GDM1 (cell line): ENCODE data around the gene SRSF8.
A peak's percentile ranks its signal among the peaks of the same experiment; 100 is the strongest.

Experiments
- DNase-seq: peaks from one replicate; lab custom pipeline; 2025; lab: John Stamatoyannopoulos, UW

Gene SRSF8

DNA sequence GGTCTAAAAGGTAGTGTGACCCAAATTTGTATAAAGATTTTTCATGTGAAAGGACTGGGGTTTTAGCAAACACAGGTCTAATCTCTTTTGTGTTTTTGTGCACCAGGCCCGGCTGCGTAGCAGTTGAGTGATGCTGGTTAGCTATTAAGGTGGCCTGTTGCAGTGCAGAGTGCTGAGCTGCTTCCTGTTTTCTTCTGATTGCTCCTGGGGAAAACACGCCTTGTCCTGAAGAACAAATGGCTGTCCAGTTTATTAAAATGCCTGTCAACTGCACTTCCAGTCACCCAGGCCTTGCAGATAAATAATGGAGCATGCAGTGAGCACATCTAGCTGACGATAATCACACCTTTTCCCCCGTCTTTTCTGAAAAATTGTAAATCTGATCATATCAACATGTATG is 1.8 kb downstream of the SRSF8 start:
- DNase-seq: peak; percentile 79

DNA sequence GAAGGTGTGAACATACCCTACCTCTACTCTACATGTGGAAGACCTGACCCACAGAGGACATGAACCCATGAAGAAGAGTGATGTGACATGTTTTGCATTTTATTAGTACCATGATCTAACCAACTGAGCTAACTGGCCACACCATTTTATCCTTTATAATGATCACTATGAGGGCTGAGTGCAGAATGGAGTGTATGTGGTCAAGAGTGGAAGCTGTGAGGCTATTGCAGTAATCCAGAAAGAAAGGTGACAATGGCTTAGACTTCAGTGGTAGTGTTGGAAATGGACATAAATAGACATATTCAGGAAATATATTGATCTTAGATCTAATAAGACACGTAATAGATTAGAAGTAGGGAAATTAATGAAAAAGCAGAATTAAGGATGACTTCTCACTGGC is 3.8 kb downstream of the SRSF8 start:
- DNase-seq: no peak

DNA sequence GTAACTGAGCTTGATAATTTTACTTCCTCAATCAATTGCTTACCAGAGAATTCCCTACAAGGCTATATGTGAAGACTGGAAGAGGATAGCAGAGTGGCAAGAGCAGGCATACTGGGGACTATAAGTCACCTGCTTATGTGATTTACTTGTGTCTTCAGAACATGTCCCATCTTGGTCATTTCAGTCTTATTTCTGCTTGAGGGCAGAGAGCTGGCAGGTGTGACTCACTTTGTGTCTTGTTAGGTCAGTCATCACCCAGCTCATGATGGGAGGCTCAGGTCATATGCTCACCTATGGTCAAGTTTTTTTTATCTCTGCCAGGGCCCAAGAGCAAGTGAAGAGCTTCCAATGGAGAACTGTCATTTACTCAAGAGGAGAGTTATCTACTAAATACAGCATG is 6.2 kb downstream of the SRSF8 start:
- DNase-seq: no peak

DNA sequence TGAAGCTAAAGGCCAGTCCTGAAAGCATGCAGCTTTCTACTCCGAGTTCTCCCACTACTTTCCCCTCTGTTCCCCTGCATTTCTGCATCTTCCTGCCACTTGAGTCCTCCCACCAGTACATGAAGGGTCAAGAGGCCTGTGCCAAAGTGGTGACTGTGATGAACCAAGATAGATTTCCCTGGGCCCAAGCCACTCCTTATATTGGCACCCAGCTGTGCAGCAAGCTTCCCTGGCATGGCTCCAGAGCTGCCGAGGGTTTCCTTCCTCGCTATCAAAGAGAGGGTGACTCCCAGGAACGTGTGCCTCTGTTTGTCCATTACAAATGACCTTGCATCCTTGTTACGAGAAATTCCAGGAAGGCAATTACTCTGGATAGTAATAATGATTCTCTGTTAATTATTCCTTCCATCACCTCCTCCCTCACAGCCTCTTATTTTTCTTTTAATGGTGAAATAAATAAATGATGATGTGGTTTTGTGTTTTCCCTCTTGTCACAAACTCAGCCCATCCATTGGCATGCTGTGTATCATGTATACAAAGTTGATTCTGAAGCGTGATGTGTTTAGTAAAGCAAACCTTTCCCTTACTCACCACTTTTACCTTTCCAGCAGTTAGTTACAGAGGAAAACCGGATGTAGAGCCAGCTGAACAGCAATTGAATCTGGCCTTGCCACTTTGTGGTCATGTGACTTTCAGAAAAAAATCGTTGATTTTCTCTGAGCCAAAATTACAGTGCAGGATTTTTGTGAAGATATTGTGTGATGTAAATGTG is 8.3 kb downstream of the SRSF8 start:
- DNase-seq: no peak

DNA sequence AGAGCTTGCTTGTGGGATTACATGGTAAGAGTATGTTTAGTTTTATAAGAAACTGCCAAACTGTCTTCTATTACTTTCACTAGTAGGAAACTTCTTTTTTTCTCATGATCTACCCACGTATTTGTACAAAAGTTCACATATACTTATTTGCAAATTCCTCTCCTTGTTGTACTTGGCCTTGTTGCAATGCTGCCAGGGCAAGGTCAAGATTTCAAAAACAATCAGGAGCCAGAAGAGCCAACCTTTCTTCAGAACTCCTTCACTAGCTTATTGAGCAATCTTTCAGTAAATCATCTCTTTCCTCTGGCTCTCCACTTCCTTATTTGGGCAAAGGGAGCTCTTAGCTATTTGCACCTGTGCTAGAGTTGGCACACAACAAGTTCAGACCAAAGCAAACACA is 9.7 kb downstream of the SRSF8 start:
- DNase-seq: no peak

DNA sequence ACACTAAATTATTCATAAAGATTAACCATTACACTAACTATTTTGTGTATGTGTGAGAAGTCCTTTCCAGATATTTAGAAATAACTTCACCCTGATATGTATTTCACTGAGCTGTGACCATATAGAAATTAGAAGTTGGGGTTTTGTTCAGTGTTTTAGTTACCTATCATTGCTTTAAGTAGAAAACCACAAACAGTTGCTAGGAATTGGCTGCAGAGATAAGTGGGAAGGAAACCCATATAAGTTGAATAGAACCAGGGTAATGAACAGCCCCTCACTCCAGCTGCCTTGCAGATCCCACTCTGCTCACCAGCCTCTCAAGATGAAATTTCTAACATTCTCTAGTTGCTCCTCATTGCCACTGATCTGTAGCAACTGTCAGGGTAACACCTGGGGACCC is 10.3 kb downstream of the SRSF8 start:
- no peak for DNase-seq

DNA sequence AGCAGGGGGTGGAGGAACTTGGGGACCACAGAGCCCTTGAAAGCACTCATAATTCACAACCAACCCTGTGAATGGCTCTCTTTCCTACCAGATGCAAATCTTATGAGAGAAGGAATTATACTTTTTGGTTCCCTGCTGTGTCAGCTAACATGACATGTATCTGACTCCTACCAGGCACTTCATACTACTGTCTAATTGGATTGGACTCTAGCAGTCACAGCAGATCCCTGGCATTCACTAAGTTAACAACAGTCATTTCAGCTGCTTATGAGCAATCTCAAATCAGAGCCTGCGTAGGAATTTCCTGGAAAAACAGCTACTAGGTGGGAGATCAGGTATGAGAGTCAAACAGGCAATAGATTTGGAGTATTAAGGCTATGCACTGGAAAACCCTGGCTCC is 11.8 kb downstream of the SRSF8 start:
- no peak for DNase-seq

DNA sequence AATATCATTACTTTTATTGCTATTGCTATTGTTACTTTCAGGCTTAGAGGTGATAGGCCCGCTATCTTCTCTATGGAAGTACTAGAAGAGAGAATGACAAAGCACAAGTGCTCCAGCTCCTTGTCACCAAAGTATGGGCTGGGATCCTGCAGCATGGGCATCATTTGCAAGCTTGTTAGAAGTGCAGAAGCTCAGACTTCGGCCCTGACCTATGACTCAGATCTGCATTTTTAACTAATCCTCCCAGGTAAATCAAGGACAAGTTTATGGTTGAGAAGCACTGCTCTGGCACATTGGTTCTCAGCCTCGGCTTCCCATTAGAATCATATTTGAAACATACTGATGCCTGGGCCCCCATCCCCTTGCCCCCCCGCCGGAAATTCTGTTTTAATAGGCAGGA is 14.3 kb downstream of the SRSF8 start:
- DNase-seq: no peak

DNA sequence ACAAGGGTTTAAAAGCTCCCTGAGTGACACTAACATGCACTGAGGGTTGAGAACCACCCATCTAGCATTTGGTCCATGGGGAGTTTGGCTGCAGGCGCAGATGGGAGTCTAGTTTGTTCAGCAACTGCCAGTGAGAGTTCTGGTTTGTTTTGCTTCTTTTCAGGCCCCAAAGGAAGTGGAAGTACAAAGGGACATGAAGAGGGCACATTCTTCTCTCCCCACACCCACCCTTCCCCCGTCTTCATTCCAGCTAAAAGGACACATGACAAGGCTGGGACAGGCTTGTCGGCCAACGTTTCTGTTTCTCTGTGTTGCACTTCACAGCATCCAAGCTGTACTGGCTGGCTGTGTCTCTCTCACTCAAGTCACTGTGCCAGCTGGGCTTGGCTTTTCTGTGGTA is 14.7 kb downstream of the SRSF8 start:
- DNase-seq: no peak

DNA sequence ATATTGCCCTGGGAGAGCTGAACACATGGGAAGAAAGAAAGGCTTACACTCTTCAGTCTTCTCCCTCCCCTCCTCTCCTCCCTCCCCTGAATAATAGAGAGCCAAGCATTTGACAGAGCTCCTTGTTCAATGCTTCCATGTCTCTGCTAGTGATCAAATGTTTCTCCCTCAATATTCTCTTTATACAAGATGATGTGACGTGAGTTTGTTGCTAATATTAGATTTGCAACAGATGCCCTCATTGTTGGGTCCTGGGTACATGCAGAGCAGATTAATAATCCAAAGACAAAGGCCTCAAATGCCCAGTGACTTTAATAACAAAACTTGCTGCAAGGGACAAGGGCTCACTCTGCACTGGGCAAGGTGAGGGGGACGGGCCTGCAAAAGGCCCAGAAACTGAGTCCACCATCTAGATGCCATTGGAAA is 15.9 kb downstream of the SRSF8 start:
- no peak for DNase-seq

DNA sequence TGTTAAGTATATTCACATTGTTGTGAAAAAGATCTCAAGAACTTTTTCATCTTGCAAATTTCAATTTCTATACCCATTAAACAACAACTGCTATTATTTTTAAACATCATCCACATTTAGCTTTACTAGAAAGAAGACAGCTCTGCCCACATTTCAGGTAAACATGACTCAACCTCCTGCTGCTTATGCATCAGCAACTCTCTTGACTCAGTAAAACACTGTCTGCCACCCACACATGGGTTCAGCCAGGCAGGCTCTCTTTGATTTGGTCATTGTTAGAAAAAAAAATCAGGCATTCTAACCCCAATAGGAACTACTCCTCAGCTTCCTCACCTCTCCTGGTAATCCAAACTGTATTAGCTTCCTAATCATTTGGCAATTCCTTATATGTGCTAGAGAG is 17.8 kb downstream of the SRSF8 start:
- no peak for DNase-seq

DNA sequence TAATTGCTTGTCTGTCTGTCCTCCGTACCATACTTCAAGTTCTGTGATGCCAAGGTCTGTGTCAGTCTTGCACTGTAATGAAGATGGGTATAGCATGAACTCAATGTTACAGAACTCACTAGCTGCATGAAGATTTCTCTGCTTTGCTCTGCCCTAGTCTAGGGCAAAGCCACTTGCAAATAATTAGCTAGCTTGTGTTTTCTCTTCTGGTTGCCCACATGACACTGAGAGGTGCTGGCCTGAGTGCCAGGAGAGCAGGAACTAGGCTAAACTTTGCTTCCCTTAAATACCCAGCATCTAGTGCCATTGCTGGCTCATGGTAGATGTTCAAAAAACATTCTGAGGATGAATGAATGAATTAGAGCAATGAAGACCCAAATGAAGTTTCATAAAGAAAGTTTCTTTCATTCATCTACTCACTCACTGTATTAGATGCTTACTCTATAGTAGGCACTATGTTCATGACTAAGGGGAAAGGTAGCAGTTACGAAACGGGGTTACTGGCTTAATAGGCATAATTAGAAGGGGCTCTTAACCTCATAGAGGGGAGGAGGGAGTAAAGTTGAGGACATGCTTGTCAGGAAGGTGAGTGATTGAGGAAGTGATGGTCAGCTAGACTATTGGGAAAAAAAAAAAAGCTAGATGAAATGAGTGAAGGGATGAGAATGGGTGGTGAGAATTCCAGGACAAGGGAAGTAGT is 18.5 kb downstream of the SRSF8 start:
- no peak for DNase-seq

DNA sequence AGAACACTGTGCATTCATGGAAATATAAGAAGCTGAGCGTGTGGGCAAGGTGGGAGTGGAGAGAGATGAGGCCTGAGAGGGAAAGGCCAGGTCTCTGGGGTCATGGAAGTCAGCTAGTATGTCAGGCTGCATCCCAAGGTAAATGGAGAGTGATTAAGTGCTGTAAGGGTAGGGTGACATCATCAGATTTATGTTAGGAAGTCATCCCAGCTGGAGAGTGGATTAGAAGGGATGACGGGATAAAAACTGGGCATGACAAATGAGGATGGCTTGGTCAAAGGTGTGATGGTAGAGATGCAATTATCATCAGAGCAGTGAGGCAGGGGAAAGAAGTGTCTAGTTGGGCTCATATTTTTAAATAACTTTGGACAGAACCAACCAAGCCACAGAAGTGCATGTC is 19.4 kb downstream of the SRSF8 start:
- no peak for DNase-seq

DNA sequence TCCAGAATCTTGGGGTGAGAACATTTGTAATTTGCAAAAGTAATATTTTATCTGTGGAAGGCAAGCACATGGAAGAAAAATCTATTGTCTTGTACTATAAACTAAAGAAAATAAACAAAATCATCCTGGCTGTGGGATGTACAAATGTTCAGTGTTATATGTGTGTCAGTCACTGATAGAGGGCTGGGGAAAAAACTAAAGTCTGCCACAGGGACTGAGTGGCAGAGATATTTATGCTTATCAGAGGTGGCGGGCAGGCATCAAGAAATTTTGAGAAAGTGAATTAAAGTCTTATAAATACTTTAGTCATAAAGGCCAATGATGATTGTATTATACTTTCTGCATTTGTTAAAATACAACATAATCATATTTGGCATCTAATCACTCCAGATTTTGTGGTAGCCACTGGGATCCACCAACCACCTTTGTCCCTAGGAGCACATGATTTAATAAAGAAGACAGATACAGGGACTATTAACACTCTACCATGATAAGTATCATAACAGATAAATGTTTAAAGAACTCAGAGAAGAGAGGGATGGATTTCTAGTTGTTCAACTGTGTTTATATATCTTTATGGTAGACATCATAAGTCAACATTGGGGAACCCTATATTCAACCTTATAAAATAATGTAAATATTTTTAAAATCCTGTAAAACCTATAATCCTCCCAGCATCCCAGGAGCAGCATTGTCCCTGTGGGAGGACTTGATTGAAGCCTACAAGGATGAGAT is 20.3 kb downstream of the SRSF8 start:
- DNase-seq: no peak

DNA sequence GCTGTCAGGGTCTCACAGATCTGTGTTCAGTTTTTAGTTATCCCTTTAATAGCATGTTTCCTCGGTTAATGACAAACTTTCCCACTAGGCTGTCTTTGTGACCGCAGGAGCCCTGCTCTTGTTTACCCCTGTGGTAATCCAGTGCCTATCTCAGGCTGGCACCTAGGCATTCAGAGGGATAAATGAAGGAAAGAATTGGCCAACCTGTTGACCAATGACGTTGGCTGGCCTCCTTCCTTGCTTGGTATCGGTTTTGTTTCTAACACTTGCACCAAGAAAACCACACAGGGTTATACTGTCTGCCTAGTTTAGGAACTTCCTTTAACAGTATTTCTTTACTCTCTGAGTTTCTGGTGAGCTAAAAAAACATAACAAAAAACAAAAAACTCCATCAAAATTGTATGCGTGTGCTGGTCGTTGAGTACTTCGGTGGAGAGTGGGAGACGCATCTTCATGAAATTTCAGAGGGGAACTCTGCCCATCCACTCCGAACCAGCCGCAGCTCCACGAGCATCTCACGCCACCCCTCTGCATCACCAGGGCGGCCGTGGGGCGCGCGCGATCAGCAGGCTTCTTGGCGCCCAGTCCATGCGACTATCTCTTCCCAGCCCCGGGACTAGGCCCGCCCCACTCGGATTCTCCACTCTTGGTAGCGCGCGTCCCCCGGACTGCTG is 22.4 kb downstream of the SRSF8 start:
- peak; percentile 78 for DNase-seq

DNA sequence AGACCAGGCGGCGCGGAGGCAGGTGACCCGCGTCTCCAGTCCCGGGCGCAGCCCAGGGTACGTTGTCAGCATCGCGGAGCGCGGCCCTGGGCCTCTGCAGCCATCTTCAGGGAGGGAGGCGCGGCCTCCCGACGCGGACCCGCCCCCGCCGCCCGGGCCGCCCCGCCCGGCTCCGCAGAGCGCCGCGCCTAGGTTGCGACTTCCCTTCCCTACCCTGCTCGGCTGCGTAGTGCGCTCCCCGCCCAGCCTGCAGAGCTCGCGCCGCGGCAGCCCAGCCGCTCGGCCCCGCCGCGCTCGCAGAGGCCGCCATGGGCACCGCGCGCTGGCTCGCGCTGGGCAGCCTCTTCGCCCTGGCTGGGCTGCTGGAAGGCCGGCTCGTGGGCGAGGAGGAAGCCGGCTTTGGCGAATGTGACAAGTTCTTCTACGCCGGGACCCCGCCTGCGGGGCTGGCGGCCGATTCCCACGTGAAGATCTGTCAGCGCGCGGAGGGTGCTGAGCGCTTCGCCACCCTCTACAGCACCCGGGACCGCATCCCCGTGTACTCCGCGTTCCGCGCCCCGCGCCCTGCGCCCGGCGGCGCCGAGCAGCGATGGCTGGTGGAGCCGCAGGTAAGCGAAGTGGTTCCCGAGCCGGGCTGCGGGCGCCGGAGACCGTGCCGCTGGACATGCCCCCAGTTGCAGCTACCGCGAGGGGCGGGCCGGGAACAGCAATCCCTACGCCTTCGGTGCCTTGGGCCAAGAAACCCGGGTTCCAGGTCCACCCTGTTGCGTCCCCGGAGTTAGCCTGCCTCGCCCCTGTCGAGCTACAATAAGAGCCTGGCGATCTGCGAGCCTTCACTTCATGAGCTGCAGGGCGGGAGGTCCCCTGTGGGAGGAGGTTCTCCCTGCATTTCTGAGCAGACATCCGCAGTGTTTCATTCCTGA is 23.2 kb downstream of the SRSF8 start, which contains the start of gene ENDOD1:
Gene ENDOD1, plus strand, starts transcription at position 227 of the 923 bp plus-strand sequence. Its CDS starts 82 bp downstream, at position 309.
- peak; percentile 81 for DNase-seq

DNA sequence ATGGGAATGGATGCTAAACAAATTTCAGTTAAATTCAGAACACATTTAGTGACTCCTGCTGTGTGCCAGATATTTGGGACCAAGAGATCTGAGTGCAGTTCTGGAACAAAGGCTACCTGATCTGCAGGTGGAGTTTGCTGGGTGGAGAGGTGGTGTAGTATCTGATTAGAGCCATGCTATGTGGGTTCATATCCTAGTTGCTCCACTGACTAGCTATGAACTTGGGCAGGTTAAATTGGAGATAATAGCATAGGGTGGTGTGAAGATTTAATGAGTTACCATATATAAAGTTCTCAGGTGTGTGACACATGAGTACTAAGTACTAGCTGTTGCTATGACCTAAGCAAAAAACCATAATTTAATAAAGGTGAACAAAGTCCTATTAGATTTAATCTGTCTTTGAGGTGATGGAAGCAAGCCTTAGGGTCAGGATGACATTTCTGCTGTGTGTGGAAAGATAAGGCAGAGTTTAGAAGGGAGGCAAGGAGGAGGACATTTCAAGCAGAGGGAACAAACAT is 25.0 kb downstream of the SRSF8 start:
- DNase-seq: no peak

DNA sequence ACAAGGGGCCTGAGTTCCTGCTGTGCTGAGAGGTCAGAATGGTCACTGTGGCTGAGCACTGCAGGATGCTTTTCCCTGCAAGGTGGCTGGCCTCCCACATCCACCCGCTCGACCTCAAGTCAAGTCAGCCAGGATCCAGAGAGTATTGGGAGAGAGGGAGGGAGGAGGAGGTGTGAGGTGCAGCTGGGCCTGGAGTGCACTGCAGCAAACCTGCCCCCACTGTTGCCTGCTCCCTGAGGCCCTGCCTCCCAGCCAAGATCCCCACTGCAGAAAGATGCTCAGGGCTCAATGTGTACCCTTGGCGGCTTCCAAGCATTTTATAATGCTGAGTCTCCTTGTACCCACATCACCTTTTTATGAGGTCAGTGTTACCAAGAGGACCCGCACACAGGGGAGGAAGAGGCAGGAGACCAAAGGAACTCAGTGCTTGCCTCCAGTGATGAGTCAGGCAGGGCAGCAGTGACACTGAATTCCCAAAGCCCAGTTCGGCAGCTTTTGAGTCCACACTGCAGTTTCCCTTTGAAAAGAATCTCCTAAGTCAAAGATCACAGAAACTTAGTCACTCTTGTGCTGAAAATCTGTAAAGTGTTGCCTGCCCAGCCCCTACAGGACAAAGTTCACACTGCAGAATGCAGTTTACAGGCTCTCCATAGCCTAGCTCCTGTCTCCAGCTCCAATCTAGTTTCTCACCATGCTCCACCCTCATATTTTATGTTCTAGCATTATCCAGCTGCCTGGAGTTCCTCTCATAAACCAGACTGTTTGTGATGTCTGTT is 26.0 kb downstream of the SRSF8 start:
- no peak for DNase-seq

DNA sequence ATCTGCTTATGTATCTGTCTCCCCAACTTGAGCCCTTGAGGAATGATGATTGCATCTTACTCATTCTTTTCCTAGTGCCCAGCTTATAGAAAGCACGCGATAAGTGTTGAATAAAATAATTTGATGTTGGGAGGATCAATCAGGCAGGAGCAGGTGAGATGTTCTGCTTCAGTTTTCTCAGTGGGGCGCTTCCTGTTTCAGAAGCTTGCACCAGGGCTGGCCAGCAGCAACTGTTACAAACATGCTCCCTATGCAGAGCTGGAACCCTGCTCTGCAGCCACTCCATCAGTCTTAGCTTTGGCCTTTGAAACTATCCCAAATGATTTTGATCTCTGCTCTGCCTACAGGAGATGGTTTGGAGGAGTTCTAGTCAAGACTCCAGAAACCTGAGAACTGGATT is 26.8 kb downstream of the SRSF8 start:
- no peak for DNase-seq
